ENCODE data around the gene CRYGD. TPM values are rescaled to one million over a fixed set of nuclear protein-coding genes. Genes with fewer than 3 reads are reported as not detected.
"Not testable (repeated sequence)": the region's sequence is repeated elsewhere in the genome, so short reads cannot be mapped to it uniquely, and the experiment has no call there.

Gene CRYGD
- total and polyA plus RNA-seq, 2 donors from 2014 or later, result not detected

- Histone ChIP-seq H3K9me3 (ENCODE audit: control insufficient read depth in 2 of 3, insufficient read depth in 1 of 3, low read length in 3 of 3) (no peaks in the 10 kb centered on the region), H3K9ac (ENCODE audit: low read length in 3 of 3) (no peak overlapping the region), H3K4me1 (ENCODE audit: control insufficient read depth in 2 of 3, insufficient read depth in 2 of 3, low read depth in 1 of 3, low read length in 3 of 3) (no peaks in the 10 kb centered on the region), H3K36me3 (ENCODE audit: control insufficient read depth in 2 of 3, insufficient read depth in 3 of 3, low read length in 3 of 3) (no peaks in the 10 kb centered on the region), H3K27me3 (ENCODE audit: control insufficient read depth, insufficient read depth, low read length) (no peaks in the 10 kb centered on the region), H3K27ac (ENCODE audit: low read depth in 2 of 2, low read length in 2 of 2) (no peak overlapping the region), H3K4me3 (ENCODE audit: low read length in 3 of 3) (no peak overlapping the region)
- FAIRE-seq (no peak), DNase-seq (no peak)
- intact Hi-C loops (cut with DNase I), result no loop called here
- no peak for TF ChIP-seq CTCF (IDR thresholded peaks at IDR 0.05; ENCODE audit: borderline replicate concordance, extremely low read depth, insufficient read depth)
Measured at GRCh38 chr2:208127090-208127489, 2.8 kb upstream of the CRYGD start.

GRCh38 chr2:208125251-208125650, 927 bp upstream of the CRYGD start:
- no peaks in the 10 kb centered on the region for H3K4me1 ChIP-seq (ENCODE audit: control insufficient read depth in 2 of 3, insufficient read depth in 2 of 3, low read depth in 1 of 3, low read length in 3 of 3)
- DNase-seq (no peak), FAIRE-seq (no peak)
- H3K4me3 ChIP-seq (ENCODE audit: low read length in 3 of 3), result no peak overlapping the region
- H3K27me3 ChIP-seq (ENCODE audit: control insufficient read depth, insufficient read depth, low read length), result no peaks in the 10 kb centered on the region
- no peak for TF ChIP-seq CTCF (IDR thresholded peaks at IDR 0.05; ENCODE audit: borderline replicate concordance, extremely low read depth, insufficient read depth)
- no peaks in the 10 kb centered on the region for H3K36me3 ChIP-seq (ENCODE audit: control insufficient read depth in 2 of 3, insufficient read depth in 3 of 3, low read length in 3 of 3)
- H3K9ac ChIP-seq (ENCODE audit: low read length in 3 of 3), result no peak overlapping the region
- H3K27ac ChIP-seq (ENCODE audit: low read depth in 2 of 2, low read length in 2 of 2), result no peak overlapping the region
- intact Hi-C loops (cut with DNase I), result no loop called here
- no peaks in the 10 kb centered on the region for H3K9me3 ChIP-seq (ENCODE audit: control insufficient read depth in 2 of 3, insufficient read depth in 1 of 3, low read length in 3 of 3)

- TF ChIP-seq CTCF (IDR thresholded peaks at IDR 0.05; ENCODE audit: borderline replicate concordance, extremely low read depth, insufficient read depth), result no peak
- H3K27me3 ChIP-seq (ENCODE audit: control insufficient read depth, insufficient read depth, low read length), result no peaks in the 10 kb centered on the region
- no peaks in the 10 kb centered on the region for H3K4me1 ChIP-seq (ENCODE audit: control insufficient read depth in 2 of 3, insufficient read depth in 2 of 3, low read depth in 1 of 3, low read length in 3 of 3)
- H3K9me3 ChIP-seq (ENCODE audit: control insufficient read depth in 2 of 3, insufficient read depth in 1 of 3, low read length in 3 of 3), result no peaks in the 10 kb centered on the region
- H3K36me3 ChIP-seq (ENCODE audit: control insufficient read depth in 2 of 3, insufficient read depth in 3 of 3, low read length in 3 of 3), result no peaks in the 10 kb centered on the region
- no peak overlapping the region for H3K4me3 ChIP-seq (ENCODE audit: low read length in 3 of 3)
- FAIRE-seq (peak; percentile 99), DNase-seq (no peak)
- no peak overlapping the region for H3K27ac ChIP-seq (ENCODE audit: low read depth in 2 of 2, low read length in 2 of 2)
- intact Hi-C loops (cut with DNase I), result no loop called here
- H3K9ac ChIP-seq (ENCODE audit: low read length in 3 of 3), result no peak overlapping the region
Measured at GRCh38 chr2:208122248-208122647, 2.1 kb downstream of the CRYGD start.

GRCh38 chr2:208118918-208119317, 5.4 kb downstream of the CRYGD start:
- no peaks in the 10 kb centered on the region for H3K36me3 ChIP-seq (ENCODE audit: control insufficient read depth in 2 of 3, insufficient read depth in 3 of 3, low read length in 3 of 3)
- H3K4me3 ChIP-seq (ENCODE audit: low read length in 3 of 3), result no peak overlapping the region
- H3K9ac ChIP-seq (ENCODE audit: low read length in 3 of 3), result no peak overlapping the region
- no peak for TF ChIP-seq CTCF (IDR thresholded peaks at IDR 0.05; ENCODE audit: borderline replicate concordance, extremely low read depth, insufficient read depth)
- H3K4me1 ChIP-seq (ENCODE audit: control insufficient read depth in 2 of 3, insufficient read depth in 2 of 3, low read depth in 1 of 3, low read length in 3 of 3), result no peaks in the 10 kb centered on the region
- no peak for FAIRE-seq
- H3K9me3 ChIP-seq (ENCODE audit: control insufficient read depth in 2 of 3, insufficient read depth in 1 of 3, low read length in 3 of 3), result no peaks in the 10 kb centered on the region
- H3K27me3 ChIP-seq (ENCODE audit: control insufficient read depth, insufficient read depth, low read length), result no peaks in the 10 kb centered on the region
- DNase-seq, result no peak
- intact Hi-C loops (cut with DNase I), result no loop called here
- no peak overlapping the region for H3K27ac ChIP-seq (ENCODE audit: low read depth in 2 of 2, low read length in 2 of 2)

- H3K4me1 ChIP-seq (ENCODE audit: control insufficient read depth in 2 of 3, insufficient read depth in 2 of 3, low read depth in 1 of 3, low read length in 3 of 3); H3K36me3 ChIP-seq (ENCODE audit: control insufficient read depth in 2 of 3, insufficient read depth in 3 of 3, low read length in 3 of 3); H3K9ac ChIP-seq (ENCODE audit: low read length in 3 of 3); H3K9me3 ChIP-seq (ENCODE audit: control insufficient read depth in 2 of 3, insufficient read depth in 1 of 3, low read length in 3 of 3); intact Hi-C loops (cut with DNase I); DNase-seq; FAIRE-seq; H3K27me3 ChIP-seq (ENCODE audit: control insufficient read depth, insufficient read depth, low read length); H3K4me3 ChIP-seq (ENCODE audit: low read length in 3 of 3); H3K27ac ChIP-seq (ENCODE audit: low read depth in 2 of 2, low read length in 2 of 2): not testable (repeated sequence)
Measured at GRCh38 chr2:208117390-208117789, 6.9 kb downstream of the CRYGD start.

Data from kidney (tissue), 14 donors.